Femur (tissue), 1 donor: ENCODE measurements around the gene PROM1.

ENCODE experiments used
- DNase-seq: peaks from one replicate; pipeline ENCODE4 v3.0.0-alpha.2; 2017

Gene PROM1

DNA sequence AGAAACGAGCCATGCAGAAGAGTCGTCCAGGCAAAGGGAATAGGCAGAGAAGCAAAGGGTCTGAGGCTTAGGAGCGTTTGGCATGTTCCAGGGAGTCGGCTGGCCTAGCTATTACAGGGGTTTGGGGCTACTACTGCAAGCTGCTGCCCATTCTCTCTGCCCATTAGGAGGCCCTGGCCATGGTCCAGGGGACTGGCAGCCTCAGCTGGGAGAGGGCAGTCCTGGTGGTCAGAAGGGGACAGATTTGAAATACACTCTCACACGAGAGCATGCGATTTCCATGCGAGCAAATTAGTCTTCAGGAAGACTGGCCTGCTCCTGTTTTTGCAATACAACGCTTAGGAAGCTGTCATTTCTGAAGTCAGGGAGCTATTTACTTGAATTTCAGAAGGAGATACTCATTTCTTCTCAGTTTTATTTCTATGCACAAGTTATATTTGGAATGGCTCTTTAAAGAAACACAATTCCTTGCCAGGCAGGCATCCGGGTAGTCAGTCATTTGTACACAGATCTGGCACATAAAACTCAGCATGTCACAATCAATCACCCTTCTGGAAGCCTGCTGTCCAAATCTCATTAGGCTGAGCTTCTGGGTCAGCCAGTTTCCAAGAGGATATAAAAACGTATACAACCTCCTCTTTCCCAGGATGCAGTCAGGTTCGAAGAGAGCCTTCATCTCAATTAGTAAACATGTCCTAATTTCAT lies 27.0 kb downstream of the PROM1 start:
- peak; percentile 64 for DNase-seq

DNA sequence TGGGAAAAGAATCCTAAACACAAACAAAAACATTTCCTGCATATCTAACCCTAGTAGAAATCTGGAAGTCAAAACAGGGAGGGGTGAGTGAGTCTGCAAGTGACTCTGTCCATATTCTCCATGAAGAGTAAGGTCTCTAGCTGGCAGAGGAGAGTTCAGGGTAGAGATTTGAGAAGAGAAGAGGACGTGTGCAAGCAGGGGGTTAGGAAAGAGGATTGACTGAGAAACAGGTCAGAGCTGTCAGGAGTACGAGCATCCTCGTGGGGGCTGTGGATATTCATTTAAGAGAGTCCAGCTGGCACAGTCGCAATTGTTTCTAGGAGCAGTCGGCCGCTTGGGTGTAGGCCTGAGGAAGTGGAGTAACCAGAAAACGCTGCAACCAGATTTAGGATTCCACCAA lies 27.9 kb downstream of the PROM1 start:
- no peak for DNase-seq

DNA sequence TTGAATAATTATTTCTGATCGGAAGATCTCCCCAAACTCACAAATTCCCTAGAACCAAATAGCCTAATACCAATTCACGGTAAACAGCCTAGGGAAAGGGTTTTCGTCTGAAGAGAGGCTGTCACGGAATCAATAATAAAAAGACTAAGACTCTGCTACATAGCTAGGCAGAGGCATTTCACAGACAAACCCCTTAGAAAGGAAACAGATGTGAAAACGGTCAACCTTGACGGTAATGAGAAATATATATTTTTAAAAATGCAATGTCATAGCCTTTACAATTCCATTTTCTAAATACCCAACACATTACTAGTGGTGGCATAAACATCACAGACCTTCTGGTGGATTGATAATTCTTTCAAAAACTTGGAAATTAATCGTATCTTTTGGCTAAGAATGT lies 28.4 kb downstream of the PROM1 start:
- no peak for DNase-seq

DNA sequence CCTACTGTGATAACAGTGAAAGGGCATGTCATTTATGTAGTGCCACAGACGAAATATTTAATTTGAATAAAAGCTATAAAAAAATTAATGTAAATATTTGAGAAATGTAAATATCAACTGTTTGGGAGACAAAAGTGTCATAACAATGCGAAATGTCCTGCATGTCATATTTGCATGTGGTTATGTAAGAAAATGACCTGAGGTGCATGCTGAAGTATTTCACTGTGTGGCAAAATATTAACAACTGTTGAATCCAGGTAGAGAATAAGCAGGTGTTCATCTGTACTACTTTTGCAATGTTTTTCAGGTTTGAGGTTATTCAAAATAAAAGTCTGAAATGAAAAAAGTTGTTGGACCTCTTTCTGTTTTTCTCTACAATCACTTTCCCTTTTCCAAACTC lies 30.9 kb downstream of the PROM1 start:
- DNase-seq, result no peak

DNA sequence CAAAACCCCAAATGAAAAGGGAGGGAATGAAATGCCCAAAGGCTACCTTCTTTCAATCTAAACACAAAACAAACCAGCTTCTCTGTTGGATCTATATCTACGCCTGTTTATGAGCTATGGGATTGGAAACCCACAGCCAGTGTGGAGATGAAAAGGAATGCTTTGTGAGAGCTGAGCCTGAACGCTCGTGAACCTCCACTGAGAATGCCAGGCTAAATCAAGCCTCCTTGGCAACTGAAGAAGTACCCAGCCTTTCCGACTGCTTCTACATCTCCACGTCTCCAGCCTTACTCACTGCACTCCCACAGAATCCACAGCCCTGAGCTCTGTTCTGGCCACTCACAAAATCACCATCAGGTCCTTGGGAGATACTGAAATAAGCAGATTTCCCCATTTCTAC lies 31.8 kb downstream of the PROM1 start:
- no peak for DNase-seq

DNA sequence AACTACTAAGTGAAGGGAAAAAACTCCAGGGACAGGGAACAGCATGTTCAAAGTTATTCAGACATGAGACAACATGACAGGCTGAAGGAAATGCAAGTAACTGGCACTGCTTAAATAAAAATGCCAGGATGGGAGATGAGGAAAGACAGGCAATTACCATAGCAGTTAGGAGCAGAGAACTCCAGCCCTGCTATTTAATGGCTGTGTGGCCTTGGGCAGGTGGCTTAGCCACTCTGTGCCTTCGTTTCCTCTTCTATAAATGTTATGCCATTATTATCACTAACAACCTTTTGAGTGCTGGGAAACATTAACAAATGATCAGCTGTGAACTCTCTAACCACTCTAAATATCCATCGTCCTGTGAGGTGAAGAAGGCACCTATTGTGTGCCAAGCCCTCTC lies 32.7 kb downstream of the PROM1 start:
- no peak for DNase-seq

DNA sequence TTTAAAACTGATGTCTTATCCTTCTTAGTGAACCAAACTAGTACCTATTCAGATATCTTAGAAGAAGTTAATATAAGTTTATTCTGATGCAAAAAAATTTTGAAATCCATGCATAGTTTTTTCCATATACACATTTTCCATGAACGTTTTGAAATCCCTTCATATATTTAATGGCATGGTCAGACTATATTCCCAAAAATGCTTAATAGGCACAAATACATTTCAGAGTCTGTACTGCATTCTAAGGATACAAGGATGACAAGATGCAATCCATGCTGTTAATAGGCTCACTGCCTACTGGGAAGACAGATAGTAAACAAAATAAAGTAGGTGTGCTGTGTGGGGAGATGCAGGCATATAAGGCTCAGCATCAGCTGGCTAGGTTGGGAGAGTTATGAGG lies 33.2 kb downstream of the PROM1 start:
- DNase-seq, result no peak

DNA sequence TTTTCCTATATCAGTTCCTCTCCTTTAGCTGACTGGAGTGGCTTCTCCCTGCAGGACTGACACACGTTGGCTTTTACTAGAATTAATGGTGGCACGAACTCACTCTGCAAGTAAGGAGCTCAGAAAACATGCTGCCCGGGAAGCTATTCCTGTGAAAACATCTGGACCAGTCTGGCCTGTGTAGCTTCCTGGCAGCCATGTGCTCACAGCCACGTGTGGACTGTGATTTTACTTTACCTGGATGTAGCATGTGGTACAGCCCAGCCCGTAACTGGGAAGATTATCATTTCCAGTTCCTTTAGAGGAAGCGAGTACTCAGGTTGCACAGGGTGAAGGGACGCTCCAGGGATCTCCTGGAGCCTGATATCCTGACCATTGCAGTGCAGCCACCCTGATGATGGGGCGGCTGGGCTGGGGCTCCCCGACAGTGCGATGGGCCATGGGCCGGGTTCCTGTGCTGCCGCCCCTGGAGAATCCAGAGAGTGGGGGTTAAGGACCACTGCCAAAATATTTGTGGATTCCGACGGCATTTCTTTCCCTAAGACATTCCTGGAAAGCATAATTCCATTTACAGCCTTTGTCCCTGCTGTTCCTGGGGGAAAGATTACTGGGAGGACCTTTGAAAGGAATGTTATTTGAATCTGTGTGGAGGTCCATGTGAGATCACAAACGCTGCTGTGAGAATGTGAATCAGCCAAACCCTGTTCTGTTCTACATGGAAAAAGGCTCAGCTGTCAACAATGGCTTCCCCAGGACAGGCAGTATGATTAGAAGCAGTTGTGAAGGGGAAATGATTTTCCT lies 35.0 kb downstream of the PROM1 start:
- peak; percentile 41 for DNase-seq

DNA sequence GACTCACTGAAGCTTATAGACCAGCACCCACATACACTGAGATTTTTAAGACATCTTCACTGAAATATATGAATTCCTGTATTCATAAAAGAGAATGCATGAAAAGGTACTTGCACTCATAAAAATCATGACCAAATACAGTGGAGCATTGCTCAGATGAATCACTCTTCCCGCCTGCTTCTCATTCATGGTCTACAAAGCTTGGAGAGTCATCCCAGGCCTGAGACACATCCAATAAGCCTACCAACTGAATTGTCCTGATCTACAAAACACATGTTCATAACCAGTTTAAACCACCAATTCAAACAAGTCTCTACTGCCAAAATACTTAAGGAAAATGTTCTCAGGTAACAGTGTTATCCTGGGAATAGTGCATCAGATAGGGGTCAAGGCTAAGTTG lies 38.1 kb downstream of the PROM1 start:
- DNase-seq, result no peak

DNA sequence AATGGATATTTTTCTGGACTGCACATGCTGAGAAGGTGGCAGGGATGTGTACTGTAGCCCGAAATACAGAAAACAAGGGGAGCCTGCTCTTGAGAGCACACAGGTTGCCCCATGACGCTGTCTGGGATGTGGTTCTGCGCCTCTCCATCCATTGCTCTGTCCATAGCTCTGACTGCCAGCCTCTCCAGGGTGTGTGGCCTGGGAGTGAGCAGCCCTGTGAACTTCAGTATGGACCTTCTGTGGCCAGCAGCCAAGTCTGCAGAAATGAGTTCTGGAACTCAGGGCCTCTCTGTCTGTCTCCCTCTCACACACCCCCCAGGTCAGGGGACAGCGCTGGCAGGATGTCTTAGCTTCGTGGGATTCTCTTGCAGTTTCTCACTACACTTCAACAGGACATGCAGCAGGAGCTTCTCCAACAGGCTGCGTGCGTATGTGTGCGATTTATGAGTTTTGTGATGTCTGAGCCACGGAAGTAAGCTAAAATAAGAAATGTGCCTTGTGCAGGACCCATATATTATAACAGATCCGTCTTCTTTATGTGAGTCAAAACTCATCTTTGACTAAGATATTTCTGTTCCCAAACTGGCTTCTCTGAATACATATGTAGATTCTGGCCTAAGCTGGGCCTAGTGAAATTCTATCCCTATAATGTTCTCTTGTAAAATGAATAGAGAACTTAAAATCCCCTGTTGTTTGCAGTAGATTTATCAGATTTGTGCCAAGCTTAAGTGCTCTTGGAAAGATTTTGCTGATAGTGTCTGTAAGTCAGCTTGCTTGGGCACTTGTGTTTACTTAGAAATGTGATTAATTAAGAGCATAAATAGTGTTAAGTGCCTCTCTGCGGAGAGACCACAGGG lies 40.0 kb downstream of the PROM1 start:
- no peak for DNase-seq

DNA sequence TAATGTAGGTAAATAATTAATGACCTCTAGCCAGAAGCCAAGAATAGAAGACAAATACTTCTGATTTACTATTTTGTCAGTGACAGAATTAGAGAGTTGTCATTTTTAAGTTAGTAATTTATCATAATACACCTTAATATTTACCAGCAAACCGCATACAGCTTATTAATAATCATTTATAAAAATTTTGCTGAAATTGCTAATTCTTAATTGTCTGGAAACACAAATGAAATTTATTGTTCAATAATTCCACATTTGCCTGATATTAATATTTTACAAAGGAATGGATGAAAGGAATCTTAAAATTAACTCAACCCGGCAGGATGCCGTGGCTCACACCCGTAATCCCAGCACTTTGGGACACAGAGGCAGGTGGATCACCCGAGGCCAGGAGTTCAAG lies 44.7 kb downstream of the PROM1 start:
- DNase-seq, result no peak

DNA sequence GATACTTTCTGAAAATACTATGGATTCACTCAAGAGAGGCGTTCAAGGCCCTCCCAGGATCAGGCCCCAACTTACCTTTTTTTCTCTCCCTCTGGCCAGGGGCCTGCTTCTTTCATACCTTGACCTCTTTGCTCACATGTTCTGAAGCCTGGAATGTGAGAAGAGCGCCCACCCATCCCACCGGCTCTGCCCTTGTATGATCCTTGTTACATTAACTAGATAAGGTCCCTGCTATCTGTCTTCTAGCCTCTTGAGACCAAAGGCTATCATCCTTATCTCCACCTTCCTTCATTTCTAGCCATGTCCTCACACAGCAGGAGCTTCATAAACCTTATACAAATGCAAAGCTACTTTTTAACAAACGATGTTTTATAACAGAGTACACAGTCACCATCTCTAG lies 45.9 kb downstream of the PROM1 start:
- DNase-seq, result no peak

DNA sequence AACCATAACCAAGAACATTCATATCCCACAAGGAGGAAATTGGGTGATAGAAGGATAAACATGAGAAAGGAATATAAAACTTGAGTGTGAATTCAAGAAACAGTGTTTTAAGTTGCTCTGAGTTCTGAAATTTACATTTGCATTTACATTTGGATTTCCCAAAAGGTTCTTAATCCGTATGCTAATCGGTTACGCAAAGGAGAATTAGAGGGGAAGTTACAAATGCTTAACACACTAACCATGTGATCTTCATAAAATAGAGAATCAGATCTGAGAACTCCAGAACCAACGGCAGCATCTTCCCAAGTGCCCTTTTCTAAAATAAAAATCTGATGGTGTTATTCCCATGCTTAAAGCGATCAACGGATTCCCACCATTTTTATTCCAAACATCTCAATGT lies 48.0 kb downstream of the PROM1 start:
- no peak for DNase-seq

DNA sequence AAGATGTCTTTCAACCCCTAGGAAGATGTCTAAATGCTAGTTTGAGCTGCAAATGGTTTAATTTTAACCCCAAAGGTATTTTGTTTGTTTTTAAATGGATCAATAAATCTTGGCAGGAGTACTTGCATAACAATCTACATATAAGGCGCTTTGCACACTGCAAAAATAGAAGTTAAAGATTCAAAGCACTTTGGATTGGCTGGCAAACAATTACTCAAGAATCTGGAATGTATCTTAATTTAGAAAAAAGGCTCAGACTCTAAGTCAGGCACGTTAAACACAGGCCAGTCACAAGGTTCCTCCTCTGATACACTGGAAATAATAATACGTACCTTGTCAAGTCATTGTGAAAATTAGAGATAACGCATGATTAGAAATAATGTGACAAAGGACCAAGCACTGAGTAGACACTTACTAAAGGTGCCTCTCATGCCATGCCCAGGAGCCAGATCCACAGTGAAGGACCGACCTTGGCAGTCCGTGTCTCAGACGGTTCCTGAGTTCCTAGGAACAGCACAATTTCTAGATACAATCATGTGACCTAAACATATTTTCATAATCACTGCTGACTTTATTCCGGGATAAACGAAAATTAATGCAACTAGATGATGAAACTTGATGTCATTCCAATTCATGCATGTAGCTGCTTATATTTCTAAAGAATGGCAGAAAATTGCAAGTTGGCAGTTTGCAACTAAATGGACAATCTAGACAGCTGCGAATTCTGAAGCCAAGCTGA lies 49.6 kb downstream of the PROM1 start:
- DNase-seq, result no peak

DNA sequence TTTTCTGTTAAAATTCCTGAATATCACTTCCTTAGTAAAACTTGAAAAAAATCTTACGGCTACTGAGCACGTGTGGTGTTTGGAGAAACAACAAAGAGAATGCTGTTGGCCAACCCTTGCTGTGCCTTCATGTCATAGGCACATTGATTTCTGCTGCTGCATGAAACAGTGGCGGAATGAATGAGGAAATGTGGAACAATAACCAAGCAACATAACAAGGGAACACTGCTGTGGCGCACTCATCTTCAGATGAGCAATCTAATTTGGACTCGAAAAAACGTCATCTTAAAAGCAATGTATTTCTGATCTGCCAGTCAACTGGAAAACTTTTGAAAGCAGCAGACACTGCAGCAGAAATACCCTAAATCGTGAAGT lies 51.4 kb downstream of the PROM1 start:
- no peak for DNase-seq

DNA sequence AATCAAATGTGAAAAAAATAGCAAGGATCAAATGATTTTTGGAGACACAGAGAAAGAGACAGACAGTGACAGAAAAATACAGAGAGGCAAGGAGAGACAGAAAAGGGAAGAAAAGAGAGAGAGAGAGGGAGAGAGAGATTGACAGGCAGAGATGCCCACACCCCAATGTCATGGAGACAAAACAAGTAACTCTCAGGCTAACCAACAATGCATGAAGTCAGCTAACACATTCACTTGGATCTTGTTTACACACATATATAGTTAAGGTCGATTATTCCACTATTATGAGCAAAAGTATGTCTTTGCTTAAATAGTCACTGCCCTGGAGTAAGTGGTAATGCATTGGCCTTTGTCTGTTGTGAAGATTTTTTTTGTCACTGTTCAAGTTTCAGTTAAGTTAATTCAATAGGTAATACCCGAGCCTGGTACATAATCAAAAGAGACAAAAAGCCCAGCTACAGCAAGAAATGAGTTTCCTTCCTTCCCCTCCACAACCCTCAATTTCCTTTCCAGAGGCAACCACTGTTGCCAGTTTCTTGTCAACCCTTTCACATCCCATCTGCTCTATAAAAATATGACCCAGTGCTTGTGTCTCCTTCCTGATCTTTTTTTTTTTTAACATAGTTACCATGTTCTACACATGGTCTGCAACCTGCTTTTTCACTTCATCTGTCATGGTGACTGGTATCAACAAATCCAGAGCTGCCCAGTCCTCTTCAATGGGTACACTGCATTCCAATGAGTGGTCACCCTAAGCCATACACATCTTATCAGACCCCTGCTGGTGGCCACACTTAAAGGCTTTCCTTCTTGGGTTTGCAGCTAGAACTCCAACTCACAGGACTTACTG lies 52.1 kb downstream of the PROM1 start:
- DNase-seq, result no peak

DNA sequence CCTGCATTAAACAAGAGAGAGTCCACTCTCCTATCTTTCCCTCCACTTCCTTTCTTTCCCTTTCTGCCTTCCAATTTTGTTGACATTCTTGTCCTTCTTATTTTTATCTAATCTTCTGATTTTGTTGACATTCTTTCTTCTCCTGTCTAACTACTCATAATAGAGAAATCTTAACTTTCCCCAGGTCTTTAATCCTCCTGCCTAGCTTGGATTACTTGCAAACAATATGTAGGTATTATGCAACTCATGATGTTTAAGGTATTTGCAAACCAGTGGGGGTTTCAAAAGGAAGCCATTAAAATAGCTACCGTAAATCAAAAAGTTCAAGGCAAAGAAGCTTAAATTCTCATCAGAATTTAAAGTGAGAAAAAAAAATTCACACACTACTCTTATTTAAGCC lies 53.9 kb downstream of the PROM1 start:
- no peak for DNase-seq

DNA sequence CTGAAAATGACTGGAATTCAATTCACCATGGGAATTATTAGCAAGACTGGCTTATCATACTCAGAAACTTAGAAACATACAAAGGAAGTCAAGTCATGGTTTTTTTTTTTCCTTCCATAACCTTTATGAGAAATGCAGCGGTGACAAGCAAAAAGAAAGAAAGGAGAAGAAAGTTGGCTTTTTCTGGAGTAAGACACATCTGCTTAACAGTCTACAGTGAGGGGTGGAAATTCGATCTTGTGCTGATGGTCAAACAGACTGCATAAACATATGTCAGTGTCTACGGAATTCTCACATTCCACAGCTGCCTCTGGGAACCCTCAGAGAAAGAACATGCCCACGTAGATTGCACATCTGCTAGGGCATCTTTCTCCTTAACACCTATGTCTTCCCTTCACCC lies 54.6 kb downstream of the PROM1 start:
- DNase-seq, result no peak

DNA sequence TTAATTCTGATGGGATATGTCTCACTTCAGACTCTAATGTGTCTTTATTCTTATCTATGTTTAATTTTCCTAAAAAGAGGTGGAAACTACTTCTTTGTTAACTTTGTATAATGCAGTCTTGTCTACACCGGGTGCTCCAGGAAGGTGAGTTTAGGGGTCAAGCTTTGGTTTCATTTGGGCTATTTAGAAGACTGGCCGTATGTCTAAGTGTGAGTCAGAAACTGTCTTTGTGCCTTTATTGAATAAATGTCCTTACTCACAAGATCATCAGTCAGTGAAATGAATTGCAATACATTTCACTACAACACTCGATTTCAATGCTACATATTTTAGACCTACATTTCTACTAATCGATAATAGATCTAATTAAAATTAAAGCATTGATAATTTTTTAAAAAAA lies 56.2 kb downstream of the PROM1 start:
- DNase-seq, result no peak

DNA sequence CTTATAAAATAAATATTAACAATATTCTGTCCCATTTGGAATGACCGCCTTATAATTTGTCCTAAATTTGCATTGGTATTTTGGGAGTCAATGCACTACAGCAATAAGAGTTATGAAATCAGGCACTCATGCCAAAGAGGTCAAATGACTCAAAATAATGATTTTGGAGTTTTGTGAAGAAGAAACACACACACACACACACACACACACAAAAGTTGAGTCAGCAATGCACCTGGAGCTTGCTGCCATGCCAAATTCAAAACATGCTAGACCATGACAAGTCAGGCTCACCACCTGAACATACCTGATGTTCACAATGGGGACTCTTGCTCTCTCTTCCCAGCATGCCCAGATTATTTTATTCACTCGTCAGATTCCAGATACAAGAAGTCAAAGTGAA lies 56.7 kb downstream of the PROM1 start:
- DNase-seq, result no peak

DNA sequence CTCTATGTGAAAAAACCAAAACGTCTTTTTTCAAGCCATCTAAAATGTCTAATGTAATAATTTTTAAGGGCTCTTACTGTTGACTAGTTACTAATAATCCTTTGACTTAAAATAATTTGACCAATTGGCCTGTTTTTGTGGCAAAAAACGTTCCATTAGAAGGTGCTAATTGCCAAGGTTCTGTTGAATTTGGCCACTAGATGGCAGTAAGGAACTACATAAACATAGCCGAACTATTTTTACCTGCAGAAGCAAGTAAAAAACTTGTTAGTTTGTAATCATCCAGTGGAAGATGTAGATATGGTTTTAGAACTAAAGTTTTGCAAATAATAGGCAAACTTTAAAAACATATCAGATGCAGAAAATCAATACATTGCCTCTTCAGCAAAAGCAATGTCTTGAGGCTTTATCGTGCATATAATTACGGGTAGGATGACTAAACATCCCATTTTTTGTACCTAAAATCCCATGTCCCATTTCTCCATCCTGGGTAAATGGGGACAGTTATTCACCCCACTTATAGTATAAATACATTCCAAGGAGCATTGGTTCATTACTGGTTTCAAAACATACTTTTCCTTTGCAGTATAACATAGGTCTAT lies 57.6 kb downstream of the PROM1 start:
- DNase-seq, result no peak

DNA sequence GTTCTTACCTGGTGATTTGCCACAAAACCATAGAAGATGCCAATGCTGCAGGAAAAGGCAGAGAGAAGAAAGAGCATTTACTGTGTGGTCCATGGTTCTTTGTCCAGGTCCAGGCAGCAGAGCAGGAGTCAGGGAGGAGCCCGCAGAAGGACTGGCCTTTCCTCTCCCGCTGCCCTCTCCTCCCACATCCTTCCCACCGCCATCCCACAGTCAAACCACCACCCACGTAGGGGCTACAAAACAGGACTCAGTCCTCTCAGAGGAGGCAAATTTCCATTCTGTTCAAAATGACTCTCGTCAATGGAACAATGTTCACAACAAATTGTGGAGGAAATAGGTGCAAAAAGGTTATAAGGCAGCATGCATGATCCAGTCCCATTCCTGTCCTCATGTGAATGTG lies 58.6 kb downstream of the PROM1 start:
- DNase-seq, result no peak
